NCI-H1092 treated with DMSO at 0.1 percent for 48 hours (cell line): Measurements from ENCODE around the gene IFITM10.
A peak's percentile ranks its signal among the peaks of the same experiment; 100 is the strongest.

Experiments used
- DNase-seq: peaks from one replicate; lab custom pipeline; 2025; lab: John Stamatoyannopoulos, UW

IFITM10 gene

DNA sequence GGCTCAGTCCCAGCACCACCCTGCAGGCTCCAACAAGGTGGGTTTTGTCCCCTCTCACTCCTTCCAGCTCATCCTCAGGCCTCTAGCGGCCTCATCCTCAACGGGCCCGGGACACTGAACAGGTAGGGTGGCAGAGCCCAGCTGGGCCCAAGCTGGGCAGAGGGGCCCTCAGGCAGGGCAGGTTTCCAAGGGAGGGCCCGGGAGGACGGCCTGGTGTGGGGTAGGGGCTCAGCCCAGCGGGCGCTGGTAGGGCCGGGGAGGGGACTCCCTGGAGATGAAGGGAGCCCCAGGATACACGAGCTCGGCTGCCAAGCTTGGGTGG is 2.5 kb upstream of the IFITM10 start:
- no peak for DNase-seq

- no peak for DNase-seq
These were observed 1.9 kb upstream of the IFITM10 start for GRCh38 chr11:1751999-1752906.

DNA sequence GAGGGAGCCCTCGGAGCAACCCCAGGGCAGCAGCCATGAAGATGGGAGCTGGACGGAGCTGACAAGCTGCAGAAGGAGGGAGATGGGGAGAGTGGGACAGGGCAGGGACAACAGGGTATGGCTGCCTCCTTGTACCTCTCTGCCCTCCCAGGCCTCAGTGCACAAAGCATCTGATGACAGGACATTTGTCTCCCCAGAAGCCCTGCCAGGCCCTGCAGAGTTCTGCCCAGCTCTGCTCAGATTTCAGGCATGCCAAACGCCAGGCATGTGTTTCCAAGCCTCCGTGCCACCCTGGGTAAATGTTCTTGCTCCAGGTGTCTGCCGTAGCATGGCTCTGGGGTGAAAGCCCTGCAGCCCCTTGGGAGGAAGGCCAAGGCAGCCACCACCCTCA is 1.1 kb upstream of the IFITM10 start:
- DNase-seq: no peak

- DNase-seq: no peak
These were observed 590 bp upstream of the IFITM10 start for GRCh38 chr11:1750840-1751530.

DNA sequence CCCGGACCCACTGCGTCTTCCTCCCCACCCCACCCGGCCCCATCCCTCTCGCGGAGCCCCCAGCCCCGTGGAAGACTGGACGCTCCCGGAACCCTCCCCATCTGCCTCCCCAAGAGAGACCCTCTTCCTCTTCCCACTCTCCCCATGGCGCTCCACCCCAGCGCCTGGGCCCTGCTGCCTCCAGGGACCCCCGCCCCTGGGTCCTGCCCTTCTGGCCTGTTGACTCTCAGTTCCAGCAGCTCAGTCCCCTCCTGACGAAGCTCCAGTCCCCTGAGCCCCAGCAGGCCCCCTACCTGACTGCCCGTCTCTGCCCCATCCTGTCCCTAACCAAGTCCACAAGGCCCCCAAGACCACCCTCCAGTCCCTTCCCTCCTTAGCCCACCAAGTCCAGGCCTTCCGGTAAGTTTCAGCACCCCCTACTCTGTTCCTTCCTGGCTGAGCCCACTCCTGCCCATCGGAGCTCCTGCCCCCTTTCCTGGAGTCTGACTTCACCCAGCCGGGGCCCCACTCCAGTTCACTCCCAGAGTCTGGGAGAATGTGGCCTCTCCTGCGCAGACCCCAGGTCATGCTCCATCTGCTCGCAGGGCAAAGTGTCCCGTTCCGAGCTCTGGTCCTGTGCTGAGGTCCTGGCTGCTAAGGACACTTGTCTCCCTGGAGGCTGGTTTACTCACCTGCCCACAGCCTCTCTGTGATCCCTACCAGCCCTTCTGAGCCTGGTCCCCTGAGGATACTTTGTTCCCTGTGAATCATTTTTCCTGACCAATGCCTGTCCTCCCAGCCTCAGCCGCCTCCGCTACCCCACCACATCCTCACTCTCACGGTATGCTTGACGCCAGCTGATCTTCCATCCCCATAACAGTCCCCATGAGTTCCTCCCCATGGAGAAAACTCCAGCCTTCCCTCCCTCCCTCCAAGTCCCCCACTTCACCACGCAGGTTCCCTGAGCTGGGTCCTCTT is 722 bp downstream of the IFITM10 start:
- DNase-seq: no peak

- DNase-seq: no peak
These were observed 1.6 kb downstream of the IFITM10 start for GRCh38 chr11:1748636-1749394.

GRCh38 chr11:1747753-1748635 is 2.4 kb downstream of the IFITM10 start:
- DNase-seq: peak; percentile 6

- DNase-seq: no peak
These were observed 3.2 kb downstream of the IFITM10 start for GRCh38 chr11:1746956-1747752.

DNA sequence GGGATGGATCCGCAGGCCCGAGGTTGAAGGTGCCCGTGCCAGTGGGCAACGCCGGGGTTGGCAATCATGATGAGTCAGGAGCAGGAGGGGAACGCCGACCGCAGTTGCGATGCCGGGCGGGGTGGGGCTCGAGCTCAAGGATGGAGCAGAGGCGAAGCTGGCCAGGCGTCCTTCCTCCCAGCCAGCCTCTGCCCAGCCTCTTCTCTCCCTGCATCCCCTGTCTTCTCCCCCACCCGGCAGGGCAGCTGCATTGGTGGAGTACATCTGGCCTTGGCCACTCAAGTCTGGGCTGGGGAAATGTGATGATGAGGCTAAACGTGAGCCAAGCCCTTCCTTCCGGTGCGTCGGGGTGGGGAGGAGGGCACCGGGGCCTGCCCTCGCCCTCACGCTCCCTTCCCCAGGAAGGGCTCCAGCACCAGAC is 3.9 kb downstream of the IFITM10 start:
- DNase-seq: no peak

DNA sequence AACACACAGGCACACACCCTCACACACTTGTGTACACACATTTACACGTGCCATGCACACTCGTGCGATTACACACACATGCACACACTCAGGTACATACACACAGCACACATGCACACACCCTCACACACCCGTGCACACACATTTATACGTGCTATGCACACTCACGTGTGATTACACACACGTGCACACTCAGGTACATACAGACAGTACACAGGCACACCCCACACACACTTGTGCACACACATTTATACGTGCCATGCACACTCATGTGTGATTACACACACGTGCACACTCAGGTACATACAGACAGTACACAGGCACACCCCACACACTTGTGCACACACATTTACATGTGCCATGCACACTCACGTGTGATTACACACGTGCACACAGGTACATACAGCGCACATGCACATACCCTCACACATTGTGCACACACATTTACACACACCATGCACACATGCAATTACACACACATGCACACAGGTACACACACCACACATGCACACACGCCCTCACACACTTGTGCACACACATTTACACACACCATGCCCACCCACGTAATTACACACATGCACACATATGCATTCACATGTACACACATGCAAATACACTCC is 4.6 kb downstream of the IFITM10 start:
- DNase-seq: no peak

GRCh38 chr11:1744891-1745700 is 5.3 kb downstream of the IFITM10 start:
- no peak for DNase-seq

DNA sequence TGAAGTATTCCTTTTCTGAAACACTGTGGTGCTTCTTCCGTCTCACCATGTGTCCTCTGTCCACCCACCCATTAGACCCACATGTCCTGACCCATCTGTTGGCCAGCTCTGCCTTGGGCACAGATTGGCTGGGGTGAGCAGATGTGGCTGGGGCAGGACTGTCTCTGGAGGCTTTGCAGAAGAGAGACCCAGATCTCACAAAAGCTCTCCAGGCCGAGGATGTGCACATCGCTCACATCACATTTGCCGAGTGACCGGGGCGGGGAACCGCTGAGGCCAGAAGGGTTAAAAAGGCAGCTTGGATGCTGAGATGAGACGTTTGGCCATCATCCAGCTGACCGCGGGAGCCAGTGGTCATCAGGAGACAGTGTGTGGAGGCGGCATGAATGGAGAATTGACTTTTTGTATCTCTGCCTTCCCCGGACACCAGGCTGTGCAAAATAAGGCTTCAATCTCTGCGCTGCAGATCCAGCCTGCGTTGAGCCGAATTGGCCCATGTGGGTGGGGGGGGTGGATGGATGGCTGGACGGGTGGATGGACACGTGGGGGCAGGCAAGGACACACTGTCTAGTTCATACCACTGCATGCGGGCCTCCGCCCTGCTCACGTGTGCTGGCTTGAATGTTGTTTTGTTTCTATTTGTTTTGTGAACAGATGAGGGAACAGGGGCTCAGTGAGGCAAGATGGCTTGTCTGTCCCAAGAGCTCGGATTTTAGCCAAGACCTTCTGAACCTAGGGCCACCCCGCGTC is 6.1 kb downstream of the IFITM10 start:
- DNase-seq: no peak

DNA sequence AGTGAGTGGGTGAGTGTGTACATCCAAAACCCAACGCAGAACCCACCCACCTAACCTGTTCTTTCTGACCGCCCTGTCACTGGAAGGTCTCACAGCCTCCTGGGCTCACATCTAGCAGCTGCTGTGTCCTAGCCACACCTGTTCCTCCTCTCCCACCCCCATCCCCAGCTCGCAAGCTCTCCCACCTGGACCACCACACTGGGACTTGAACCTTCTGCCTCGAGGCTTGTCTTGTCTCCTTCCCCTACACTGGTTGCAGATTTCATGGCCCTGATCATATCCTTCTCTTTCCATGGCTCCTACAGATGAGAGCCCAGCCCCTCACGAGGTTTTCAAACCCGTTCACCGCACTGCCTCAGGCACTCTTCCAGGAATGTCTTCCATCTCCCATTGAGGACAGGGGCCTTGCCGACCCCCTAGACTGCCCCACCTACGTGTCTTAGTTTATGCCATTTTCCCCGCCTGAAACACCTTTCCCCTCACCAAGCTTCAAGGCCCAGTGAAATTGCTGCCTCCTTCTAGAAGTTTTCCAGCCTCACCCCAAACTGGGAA is 6.7 kb downstream of the IFITM10 start:
- no peak for DNase-seq

DNA sequence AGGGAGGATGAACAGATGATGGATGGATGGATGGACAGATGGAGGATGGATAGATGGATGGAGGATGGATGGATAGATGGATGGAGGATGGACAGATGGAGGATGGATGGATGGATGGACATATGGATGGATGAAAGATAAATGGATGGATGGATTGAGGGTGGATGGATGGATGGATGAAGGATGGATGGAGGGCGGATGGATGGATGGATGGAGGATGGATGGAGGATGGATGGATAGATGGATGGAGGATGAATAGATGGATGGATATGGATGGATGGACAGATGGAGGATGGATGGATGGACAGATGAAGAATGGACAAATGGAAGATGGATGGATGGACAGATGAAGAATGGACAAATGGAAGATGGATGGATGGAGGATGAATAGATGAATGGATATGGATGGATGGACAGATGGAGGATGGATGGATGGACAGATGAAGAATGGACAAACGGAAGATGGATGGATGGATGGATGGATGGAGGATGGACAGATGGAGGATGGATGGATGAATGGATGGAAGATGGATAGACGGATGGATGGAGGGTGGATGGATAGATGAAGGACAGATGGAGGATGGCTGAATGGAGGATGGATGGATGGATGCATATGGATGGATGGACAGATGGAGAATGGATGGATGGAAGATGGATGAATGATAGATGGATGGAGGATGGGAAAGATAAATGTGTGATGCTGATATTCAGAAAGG is 7.4 kb downstream of the IFITM10 start:
- no peak for DNase-seq

- DNase-seq: no peak
These were observed 8.0 kb downstream of the IFITM10 start for GRCh38 chr11:1742371-1742770.

DNA sequence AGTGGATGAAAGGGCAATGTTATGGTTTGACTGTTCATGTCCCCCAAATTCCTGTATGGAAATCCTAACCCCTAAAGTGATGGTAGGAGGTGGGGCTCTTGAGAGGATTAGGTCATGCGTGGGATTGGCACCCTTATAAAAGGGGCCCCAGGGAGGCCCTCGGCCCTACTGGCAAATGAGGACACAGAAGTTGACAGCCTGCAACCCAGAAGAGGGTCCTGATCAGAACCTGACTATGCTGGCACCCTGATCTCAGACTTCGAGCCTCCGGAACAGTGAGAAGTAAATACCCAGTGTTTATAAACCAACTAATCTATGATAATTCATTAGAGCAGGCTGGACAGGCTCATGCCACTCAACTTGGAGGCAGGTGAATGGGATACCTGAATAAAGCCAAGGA is 8.7 kb downstream of the IFITM10 start:
- DNase-seq: no peak
